OCI-LY7 (cell line): ENCODE measurements around the gene CAPZB. TPM values are rescaled to one million over a fixed set of nuclear protein-coding genes. Genes with fewer than 3 reads are reported as not detected.
"Not testable (repeated sequence)": the region's sequence is repeated elsewhere in the genome, so short reads cannot be mapped to it uniquely, and the experiment has no call there.

Source experiments
- BruUV-seq: library from RNA; stranded (reverse); fragments of 400-500 nt; replicated peaks from 2 replicates; lab custom pipeline; 2021; lab: Mats Ljungman, UMichigan
- CTCF ChIA-PET: fragments of 300-600 bp; sonication (Branson Sonifier 250); formaldehyde crosslinking; loops from one replicate; lab custom pipeline; 2022; ENCODE audit warnings: antibody characterized with exemption; ENCODE audit not compliant: unreplicated experiment; lab: Charles Lee
- POLR2A ChIA-PET: fragments of 300-600 bp; sonication (Branson Sonifier 250); formaldehyde crosslinking; loops from one replicate; lab custom pipeline; 2022; ENCODE audit warnings: antibody characterized with exemption; lab: Charles Lee
- DNase-seq: peaks from one replicate; pipeline ENCODE4 v3.0.0-alpha.2; 2015; ENCODE audit warnings: low spot score
- H2AFZ ChIP-seq: fragments of 200-600 bp; sonication (generic), shearing (Covaris generic); 2 replicates; pipeline ENCODE4 v1.6.1; 2014; ENCODE audit warnings: mild to moderate bottlenecking, antibody characterized with exemption, low read length, moderate library complexity
- H3K27ac ChIP-seq: fragments of 200-600 bp; sonication (generic); 2 replicates; pipeline ENCODE4 v1.5.1; 2014; ENCODE audit warnings: mixed run types, low read depth, mild to moderate bottlenecking, moderate library complexity, low read length, inconsistent platforms; ENCODE audit not compliant: poor library complexity, severe bottlenecking
- H3K36me3 ChIP-seq: fragments of 200-600 bp; sonication (generic); 2 replicates; pipeline ENCODE4 v1.6.1; 2014; ENCODE audit warnings: mild to moderate bottlenecking, antibody characterized with exemption, low read length, moderate library complexity, mixed read lengths; ENCODE audit not compliant: insufficient read depth
- H3K4me1 ChIP-seq: fragments of 200-600 bp; sonication (generic); 2 replicates; pipeline ENCODE4 v1.5.1; 2014; ENCODE audit warnings: mild to moderate bottlenecking, low read length; ENCODE audit not compliant: insufficient read depth, poor library complexity, severe bottlenecking
- H3K4me2 ChIP-seq: fragments of 200-600 bp; sonication (generic); 2 replicates; pipeline ENCODE4 v1.6.1; 2014; ENCODE audit warnings: mild to moderate bottlenecking, low read length
- H3K4me3 ChIP-seq: fragments of 200-600 bp; sonication (generic); 2 replicates; pipeline ENCODE4 v1.5.1; 2014; ENCODE audit warnings: mild to moderate bottlenecking, low read depth, low read length; ENCODE audit not compliant: poor library complexity, severe bottlenecking
- H3K79me2 ChIP-seq: fragments of 200-600 bp; sonication (generic); 2 replicates; pipeline ENCODE4 v1.6.1; 2016; ENCODE audit warnings: low read depth, mild to moderate bottlenecking, low read length, moderate library complexity, mixed read lengths; ENCODE audit not compliant: insufficient read depth
- H3K9me2 ChIP-seq: fragments of 200-600 bp; sonication (generic); 2 replicates; pipeline ENCODE4 v1.6.1; 2016; ENCODE audit warnings: mild to moderate bottlenecking, low read length, mixed read lengths; ENCODE audit not compliant: insufficient read depth
- H3K9me3 ChIP-seq: fragments of 200-600 bp; sonication (generic); 2 replicates; pipeline ENCODE4 v1.6.1; 2014; ENCODE audit warnings: mild to moderate bottlenecking, mixed run types, low read length, mixed read lengths
- H4K20me1 ChIP-seq: fragments of 200-600 bp; sonication (generic); 2 replicates; pipeline ENCODE4 v1.6.1; 2014; ENCODE audit warnings: mild to moderate bottlenecking, antibody characterized with exemption, low read length, moderate library complexity, mixed read lengths; ENCODE audit not compliant: insufficient read depth
- EZH2phosphoT487 ChIP-seq: fragments of 200-600 bp; sonication (generic); IDR thresholded peaks from 2 replicates; pipeline ENCODE4 v1.6.1; 2018; ENCODE audit warnings: low read depth, borderline replicate concordance, mild to moderate bottlenecking, mixed run types, antibody characterized with exemption, low read length, moderate library complexity, mixed read lengths
- intact Hi-C: fragments of 100-400 bp; cut with micrococcal nuclease; formaldehyde crosslinking; loops from one replicate; pipeline ENCODE4 v1.10.0; 2022; ENCODE audit not compliant: unreplicated experiment
- total RNA-seq, 2 experiments: library from RNA; depleted of rRNA in 1 of 2; stranded (reverse); fragments of >200 nt in 1 of 2; shearing (Covaris generic) in 1 of 2; gene quantifications; 2 replicates each; pipeline ENCODE4 v1.2.3, GENCODE V29; 2014 to 2022
- TF ChIP-seq, protein P1 (sequence below): fragments of 200-600 bp; sonication (generic); conservative IDR thresholded peaks from 2 replicates; pipeline ENCODE4 v1.5.1; 2014; ENCODE audit warnings: mild to moderate bottlenecking, antibody characterized with exemption, low read length, moderate library complexity, mixed read lengths

The CAPZB gene
- total RNA-seq, 2 experiments from 2014 or later, result 61.3 to 187 TPM

- Histone ChIP-seq H3K36me3 (no peaks in the 10 kb centered on the region), H3K27ac (peak overlapping the region; percentile 45), H2AFZ (peak overlapping the region; percentile 77), H4K20me1 (no peaks in the 10 kb centered on the region), H3K79me2 (no peaks in the 10 kb centered on the region), H3K9me2 (no peaks in the 10 kb centered on the region), H3K4me1 (peaks cover 23% of the 10 kb centered on the region), H3K4me3 (peak overlapping the region; percentile 42), H3K9me3 (no peaks in the 10 kb centered on the region), H3K4me2 (peak overlapping the region; percentile 62)
- DNase-seq, result no peak
- no TSS peak for BruUV-seq
- TF ChIP-seq, protein P1, sequence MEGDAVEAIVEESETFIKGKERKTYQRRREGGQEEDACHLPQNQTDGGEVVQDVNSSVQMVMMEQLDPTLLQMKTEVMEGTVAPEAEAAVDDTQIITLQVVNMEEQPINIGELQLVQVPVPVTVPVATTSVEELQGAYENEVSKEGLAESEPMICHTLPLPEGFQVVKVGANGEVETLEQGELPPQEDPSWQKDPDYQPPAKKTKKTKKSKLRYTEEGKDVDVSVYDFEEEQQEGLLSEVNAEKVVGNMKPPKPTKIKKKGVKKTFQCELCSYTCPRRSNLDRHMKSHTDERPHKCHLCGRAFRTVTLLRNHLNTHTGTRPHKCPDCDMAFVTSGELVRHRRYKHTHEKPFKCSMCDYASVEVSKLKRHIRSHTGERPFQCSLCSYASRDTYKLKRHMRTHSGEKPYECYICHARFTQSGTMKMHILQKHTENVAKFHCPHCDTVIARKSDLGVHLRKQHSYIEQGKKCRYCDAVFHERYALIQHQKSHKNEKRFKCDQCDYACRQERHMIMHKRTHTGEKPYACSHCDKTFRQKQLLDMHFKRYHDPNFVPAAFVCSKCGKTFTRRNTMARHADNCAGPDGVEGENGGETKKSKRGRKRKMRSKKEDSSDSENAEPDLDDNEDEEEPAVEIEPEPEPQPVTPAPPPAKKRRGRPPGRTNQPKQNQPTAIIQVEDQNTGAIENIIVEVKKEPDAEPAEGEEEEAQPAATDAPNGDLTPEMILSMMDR, result no peak
- TF ChIP-seq EZH2phosphoT487, result no peak
- intact Hi-C loops, result no loop called here
- ChIA-PET POLR2A (interaction anchor here (0.5 kb wide), 1 partner anchor 31 kb away, joined by 3 read pairs; no protein-coding TSS in a partner anchor), CTCF (interaction anchor here (0.6 kb wide), 1 partner anchor 98 kb away, joined by 3 read pairs; no protein-coding TSS in a partner anchor)
Measured at GRCh38 chr1:19504796-19505692, 19.7 kb upstream of the CAPZB start.

GRCh38 chr1:19502284-19502683 is 16.9 kb upstream of the CAPZB start:
- H3K4me3 ChIP-seq, H3K9me3 ChIP-seq, CTCF ChIA-PET, H3K27ac ChIP-seq, H3K79me2 ChIP-seq, intact Hi-C loops, BruUV-seq, DNase-seq, H4K20me1 ChIP-seq, H3K4me2 ChIP-seq, H3K36me3 ChIP-seq, H2AFZ ChIP-seq, H3K9me2 ChIP-seq: not testable (repeated sequence)
- POLR2A ChIA-PET, result interaction anchor here (0.6 kb wide), 1 partner anchor 65 kb away, joined by 3 read pairs; no protein-coding TSS in a partner anchor
- H3K4me1 ChIP-seq, result peaks cover 21% of the 10 kb centered on the region

DNA sequence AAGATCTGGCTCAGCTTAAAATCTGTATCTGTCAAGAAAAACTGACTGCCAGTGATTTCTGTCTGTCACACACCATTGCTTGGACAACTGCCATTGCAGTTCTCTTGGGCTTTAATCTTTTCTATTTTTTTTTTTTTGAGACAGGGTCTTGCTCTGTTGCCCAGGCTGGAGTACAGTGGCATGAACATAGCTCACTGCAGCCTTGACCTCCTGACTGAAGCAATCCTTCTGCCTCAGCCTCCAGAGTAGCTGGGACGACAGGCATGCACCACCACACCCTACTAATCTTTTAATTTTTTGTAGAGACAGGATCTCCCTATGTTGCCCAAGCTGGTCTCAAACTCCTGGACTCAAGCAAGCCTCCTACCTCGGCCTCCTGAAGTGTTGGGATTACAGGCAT is 14.5 kb upstream of the CAPZB start:
- H2AFZ ChIP-seq, H3K27ac ChIP-seq, H3K4me2 ChIP-seq, H3K9me3 ChIP-seq, H3K9me2 ChIP-seq, H3K36me3 ChIP-seq, BruUV-seq, intact Hi-C loops, DNase-seq, H3K4me3 ChIP-seq, H4K20me1 ChIP-seq, H3K4me1 ChIP-seq, CTCF ChIA-PET, H3K79me2 ChIP-seq: not testable (repeated sequence)
- POLR2A ChIA-PET, result interaction anchor here (0.5 to 0.6 kb wide), 2 partner anchors 17 to 26 kb away, joined by 3 read pairs; no protein-coding TSS in a partner anchor

GRCh38 chr1:19497443-19497842 is 12.1 kb upstream of the CAPZB start:
- H3K4me2 ChIP-seq, CTCF ChIA-PET: not testable (repeated sequence)
- POLR2A ChIA-PET, result interaction anchor here (0.6 kb wide), 2 partner anchors 61 to 205 kb away, joined by 3 to 5 read pairs; no protein-coding TSS in a partner anchor

More at GRCh38 chr1:19497443-19497842, 12.1 kb upstream of the CAPZB start:
- H3K9me2 ChIP-seq, H3K4me1 ChIP-seq, DNase-seq, H3K9me3 ChIP-seq, H3K27ac ChIP-seq, H2AFZ ChIP-seq, H3K36me3 ChIP-seq, H3K4me3 ChIP-seq, H3K79me2 ChIP-seq, H4K20me1 ChIP-seq, BruUV-seq, intact Hi-C loops: not testable (repeated sequence)
